HEK293T (cell line): Measurements from ENCODE around the gene CLCN4.

Experiments
- BHLHE40 ChIP-seq: fragments of 450-650 bp; IDR thresholded peaks from 2 replicates; pipeline ENCODE4 v1.6.1; 2016; ENCODE audit warnings: mild to moderate bottlenecking, moderate library complexity, borderline replicate concordance
- CTBP1 ChIP-seq: fragments of 450-650 bp; IDR thresholded peaks from 2 replicates; pipeline ENCODE4 v1.6.1; 2016; ENCODE audit warnings: borderline replicate concordance
- ELF4 ChIP-seq: fragments of 450-650 bp; IDR thresholded peaks from 2 replicates; pipeline ENCODE4 v1.6.1; 2017; ENCODE audit warnings: antibody characterized with exemption
- FOXA1 ChIP-seq: fragments of 450-650 bp; IDR thresholded peaks from 2 replicates; pipeline ENCODE4 v1.6.1; 2016; ENCODE audit warnings: mild to moderate bottlenecking
- FOXK2 ChIP-seq: fragments of 450-650 bp; IDR thresholded peaks from 2 replicates; pipeline ENCODE4 v1.6.1; 2016; ENCODE audit warnings: mild to moderate bottlenecking
- FOXM1 ChIP-seq: fragments of 450-650 bp; IDR thresholded peaks from 2 replicates; pipeline ENCODE4 v1.6.1; 2017; ENCODE audit warnings: mild to moderate bottlenecking, borderline replicate concordance
- HDGF ChIP-seq: fragments of 450-650 bp; IDR thresholded peaks from 2 replicates; pipeline ENCODE4 v1.6.1; 2017; ENCODE audit warnings: antibody characterized with exemption, borderline replicate concordance
- NFRKB ChIP-seq: fragments of 450-650 bp; IDR thresholded peaks from 2 replicates; pipeline ENCODE4 v1.6.1; 2016; ENCODE audit warnings: mild to moderate bottlenecking, moderate library complexity
- SP1 ChIP-seq: fragments of 450-650 bp; IDR thresholded peaks from 2 replicates; pipeline ENCODE4 v1.6.1; 2017
- SUZ12 ChIP-seq: fragments of 450-650 bp; IDR thresholded peaks from 2 replicates; pipeline ENCODE4 v1.6.1; 2016; ENCODE audit warnings: mild to moderate bottlenecking
- TARDBP ChIP-seq: fragments of 450-650 bp; IDR thresholded peaks from 2 replicates; pipeline ENCODE4 v1.6.1; 2016
- TF ChIP-seq, protein P1 (sequence below): fragments of 450-650 bp; IDR thresholded peaks from 2 replicates; pipeline ENCODE4 v1.6.1; 2016

- TF ChIP-seq FOXA1: no peak
- no peak for TF ChIP-seq TARDBP
- TF ChIP-seq SUZ12: no peak
- no peak for TF ChIP-seq FOXM1
- TF ChIP-seq FOXK2: no peak
- TF ChIP-seq HDGF: no peak
- TF ChIP-seq ELF4: no peak
- TF ChIP-seq, protein P1, sequence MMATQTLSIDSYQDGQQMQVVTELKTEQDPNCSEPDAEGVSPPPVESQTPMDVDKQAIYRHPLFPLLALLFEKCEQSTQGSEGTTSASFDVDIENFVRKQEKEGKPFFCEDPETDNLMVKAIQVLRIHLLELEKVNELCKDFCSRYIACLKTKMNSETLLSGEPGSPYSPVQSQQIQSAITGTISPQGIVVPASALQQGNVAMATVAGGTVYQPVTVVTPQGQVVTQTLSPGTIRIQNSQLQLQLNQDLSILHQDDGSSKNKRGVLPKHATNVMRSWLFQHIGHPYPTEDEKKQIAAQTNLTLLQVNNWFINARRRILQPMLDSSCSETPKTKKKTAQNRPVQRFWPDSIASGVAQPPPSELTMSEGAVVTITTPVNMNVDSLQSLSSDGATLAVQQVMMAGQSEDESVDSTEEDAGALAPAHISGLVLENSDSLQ: no peak
- TF ChIP-seq BHLHE40: no peak
- no peak for TF ChIP-seq NFRKB
- TF ChIP-seq SP1: no peak
- TF ChIP-seq CTBP1: no peak
These were observed 125.7 kb downstream of the CLCN4 start for GRCh38 chrX:10282490-10282889.
